Effector memory CD4-positive, alpha-beta T cell (primary cell): ENCODE measurements around the gene PLEK.
"Not testable (repeated sequence)": the region's sequence is repeated elsewhere in the genome, so short reads cannot be mapped to it uniquely, and the experiment has no call there.

ENCODE experiments used
- DNase-seq, 3 donors: peaks; one replicate each; pipeline ENCODE4 v3.0.0-alpha.2; 2020
- H3K27ac ChIP-seq: 2 replicates; pipeline ENCODE4 v1.7.0; 2013; ENCODE audit warnings: mild to moderate bottlenecking, low read length, moderate library complexity; ENCODE audit not compliant: insufficient read depth, poor library complexity, severe bottlenecking
- H3K27me3 ChIP-seq: replicated peaks from 2 replicates; pipeline ENCODE4 v1.7.0; 2013; ENCODE audit warnings: mild to moderate bottlenecking, low read length; ENCODE audit not compliant: insufficient read depth, control insufficient read depth, poor library complexity, severe bottlenecking
- H3K36me3 ChIP-seq: 2 replicates; pipeline ENCODE4 v1.7.0; 2013; ENCODE audit warnings: mild to moderate bottlenecking, low read length, moderate library complexity; ENCODE audit not compliant: control insufficient read depth, insufficient read depth
- H3K4me1 ChIP-seq: 2 replicates; pipeline ENCODE4 v1.7.0; 2013; ENCODE audit warnings: low read length, mild to moderate bottlenecking; ENCODE audit not compliant: control insufficient read depth, insufficient read depth, poor library complexity, severe bottlenecking
- H3K4me3 ChIP-seq: 2 replicates; pipeline ENCODE4 v1.7.0; 2013; ENCODE audit warnings: low read length, low read depth, mild to moderate bottlenecking; ENCODE audit not compliant: insufficient read depth, poor library complexity, severe bottlenecking
- H3K9me3 ChIP-seq: 2 replicates; pipeline ENCODE4 v1.7.0; 2013; ENCODE audit warnings: mild to moderate bottlenecking, low read length, moderate library complexity; ENCODE audit not compliant: control insufficient read depth

Gene PLEK

GRCh38 chr2:68367953-68368653 is 3.0 kb downstream of the PLEK start:
- H3K4me1 ChIP-seq: no peaks in the 10 kb centered on the region
- no peak for DNase-seq
- no peak overlapping the region for H3K27ac ChIP-seq
- no peaks in the 10 kb centered on the region for H3K36me3 ChIP-seq
- H3K9me3 ChIP-seq: no peaks in the 10 kb centered on the region
- H3K4me3 ChIP-seq: no peak overlapping the region
- H3K27me3 ChIP-seq: no peaks in the 10 kb centered on the region

GRCh38 chr2:68368654-68369336 is 3.7 kb downstream of the PLEK start:
- no peak overlapping the region for H3K27ac ChIP-seq
- no peak overlapping the region for H3K4me3 ChIP-seq
- H3K27me3 ChIP-seq: no peaks in the 10 kb centered on the region
- no peaks in the 10 kb centered on the region for H3K9me3 ChIP-seq
- DNase-seq: no peak
- H3K4me1 ChIP-seq: no peaks in the 10 kb centered on the region
- no peaks in the 10 kb centered on the region for H3K36me3 ChIP-seq

GRCh38 chr2:68369337-68369734 is 4.3 kb downstream of the PLEK start:
- H3K4me1 ChIP-seq: no peaks in the 10 kb centered on the region
- no peak overlapping the region for H3K27ac ChIP-seq
- no peak for DNase-seq
- no peaks in the 10 kb centered on the region for H3K9me3 ChIP-seq
- H3K4me3 ChIP-seq: no peak overlapping the region
- H3K27me3 ChIP-seq: no peaks in the 10 kb centered on the region
- H3K36me3 ChIP-seq: no peaks in the 10 kb centered on the region

GRCh38 chr2:68371138-68371537 is 6.1 kb downstream of the PLEK start:
- Histone ChIP-seq H3K27ac (no peak overlapping the region), H3K36me3 (no peaks in the 10 kb centered on the region), H3K4me3 (no peak overlapping the region), H3K4me1 (no peaks in the 10 kb centered on the region), H3K9me3 (no peaks in the 10 kb centered on the region), H3K27me3 (no peaks in the 10 kb centered on the region)
- DNase-seq: no peak

GRCh38 chr2:68371581-68371980 is 6.5 kb downstream of the PLEK start:
- Histone ChIP-seq H3K27ac (no peak overlapping the region), H3K4me1 (no peaks in the 10 kb centered on the region), H3K27me3 (no peaks in the 10 kb centered on the region), H3K9me3 (no peaks in the 10 kb centered on the region), H3K36me3 (no peaks in the 10 kb centered on the region), H3K4me3 (no peak overlapping the region)
- DNase-seq: no peak

GRCh38 chr2:68372485-68372884 is 7.4 kb downstream of the PLEK start:
- Histone ChIP-seq H3K27ac (no peak overlapping the region), H3K4me1 (no peaks in the 10 kb centered on the region), H3K9me3 (no peaks in the 10 kb centered on the region), H3K36me3 (no peaks in the 10 kb centered on the region), H3K27me3 (no peaks in the 10 kb centered on the region), H3K4me3 (no peak overlapping the region)
- no peak for DNase-seq

GRCh38 chr2:68374184-68374583 is 9.1 kb downstream of the PLEK start:
- Histone ChIP-seq H3K36me3 (no peaks in the 10 kb centered on the region), H3K4me3 (no peak overlapping the region), H3K27me3 (no peaks in the 10 kb centered on the region), H3K27ac (no peak overlapping the region), H3K9me3 (no peaks in the 10 kb centered on the region), H3K4me1 (no peaks in the 10 kb centered on the region)
- DNase-seq: no peak

- Histone ChIP-seq H3K36me3 (no peaks in the 10 kb centered on the region), H3K4me3 (no peak overlapping the region)
Observed at GRCh38 chr2:68375582-68375981, 10.5 kb downstream of the PLEK start.

GRCh38 chr2:68377137-68377780 is 12.2 kb downstream of the PLEK start:
- H3K9me3 ChIP-seq: no peaks in the 10 kb centered on the region
- no peaks in the 10 kb centered on the region for H3K27me3 ChIP-seq
- H3K4me3 ChIP-seq: no peak overlapping the region
- H3K4me1 ChIP-seq: peaks cover 3% of the 10 kb centered on the region
- H3K36me3 ChIP-seq: no peaks in the 10 kb centered on the region
- no peak for DNase-seq
- H3K27ac ChIP-seq: no peak overlapping the region

More at GRCh38 chr2:68375582-68375981, 10.5 kb downstream of the PLEK start:
- Histone ChIP-seq H3K9me3 (no peaks in the 10 kb centered on the region), H3K27ac (no peak overlapping the region), H3K27me3 (no peaks in the 10 kb centered on the region), H3K4me1 (peaks cover 3% of the 10 kb centered on the region)
- DNase-seq: no peak

- H3K36me3 ChIP-seq, H3K27ac ChIP-seq, DNase-seq, H3K9me3 ChIP-seq, H3K27me3 ChIP-seq, H3K4me3 ChIP-seq, H3K4me1 ChIP-seq: not testable (repeated sequence)
Observed at GRCh38 chr2:68378779-68379178, 13.7 kb downstream of the PLEK start.
